GM11168 (cell line): ENCODE measurements around the gene ZNF350.
"Not testable (repeated sequence)": the region's sequence is repeated elsewhere in the genome, so short reads cannot be mapped to it uniquely, and the experiment has no call there.

Source experiments
- in situ Hi-C: fragments of 300-500 bp; cut with MboI; formaldehyde crosslinking; loops from one replicate; pipeline ENCODE4 v1.12.0; 2022; ENCODE audit warnings: low sequenced_read_pairs; ENCODE audit not compliant: unreplicated experiment

The ZNF350 gene

DNA sequence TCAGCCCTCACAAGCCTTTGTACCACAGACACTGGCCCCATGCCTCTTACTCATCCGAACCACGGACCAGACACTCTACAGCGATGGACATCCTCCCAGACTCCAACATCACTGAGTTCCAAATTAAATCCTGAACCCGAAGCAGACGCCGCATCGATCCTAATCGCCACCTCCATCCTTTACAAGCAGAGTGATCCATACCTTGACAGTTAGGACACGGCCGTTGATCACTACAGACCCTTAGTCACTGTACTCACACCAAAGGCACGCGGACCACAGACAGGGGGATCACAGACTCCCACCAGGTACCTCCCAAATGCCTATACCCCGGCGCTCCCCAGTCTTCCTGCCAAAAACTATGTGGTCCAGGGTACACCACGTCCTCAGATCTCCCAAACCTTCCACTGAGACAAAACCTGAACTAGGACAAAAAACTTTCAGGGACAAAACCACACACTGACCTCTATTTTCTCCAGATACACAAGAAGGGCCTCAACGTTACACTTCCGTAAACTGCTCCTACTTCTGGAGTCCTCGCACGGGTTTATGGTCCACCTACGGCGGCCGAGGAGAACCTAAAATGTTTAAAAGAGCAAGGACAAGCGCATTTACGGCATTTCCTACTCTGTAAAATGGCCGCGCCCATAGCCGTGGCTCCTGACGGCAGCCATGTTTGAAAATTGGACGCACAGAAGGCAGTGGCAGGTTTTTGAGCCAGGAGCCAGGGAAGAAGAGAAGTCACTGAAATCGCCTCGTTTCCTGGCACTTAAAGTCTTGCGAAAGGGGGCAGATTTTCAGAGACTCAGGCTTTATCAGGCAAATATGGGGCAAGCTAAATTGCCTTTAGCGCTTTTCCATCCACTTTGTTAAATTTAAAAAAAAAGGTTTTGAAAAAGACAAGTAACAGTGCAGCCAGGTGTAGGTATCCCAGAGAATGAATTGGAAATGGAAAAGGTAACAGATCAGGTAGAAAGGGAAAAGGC is at the start of gene ZNF350:
TSS of gene ZNF350 (minus strand) at position 532 of the 983 bp plus-strand sequence. CDS start 12,480 bp downstream, outside the sequence.
- in situ Hi-C loops: no loop called here

GRCh38 chr19:52034051-52034728 is 47.5 kb upstream of the ZNF350 start:
- in situ Hi-C loops: no loop called here

- in situ Hi-C loops: no loop called here
Measured at GRCh38 chr19:52028780-52029123, 42.1 kb upstream of the ZNF350 start.

- in situ Hi-C loops: no loop called here
Measured at GRCh38 chr19:52028027-52028779, 41.6 kb upstream of the ZNF350 start, which contains the start of gene ZNF614. Gene ZNF614, minus strand, starts transcription at chr19:52028379. Its CDS starts 2,634 bp downstream, at chr19:52025745.

- in situ Hi-C loops: not testable (repeated sequence)
Measured at GRCh38 chr19:52026255-52026990, 39.8 kb upstream of the ZNF350 start.

GRCh38 chr19:52024478-52024877 is 37.8 kb upstream of the ZNF350 start:
- in situ Hi-C loops: not testable (repeated sequence)

- in situ Hi-C loops: no loop called here
Measured at GRCh38 chr19:52022193-52022592, 35.6 kb upstream of the ZNF350 start.

GRCh38 chr19:52020506-52020905 is 33.9 kb upstream of the ZNF350 start:
- in situ Hi-C loops: no loop called here

DNA sequence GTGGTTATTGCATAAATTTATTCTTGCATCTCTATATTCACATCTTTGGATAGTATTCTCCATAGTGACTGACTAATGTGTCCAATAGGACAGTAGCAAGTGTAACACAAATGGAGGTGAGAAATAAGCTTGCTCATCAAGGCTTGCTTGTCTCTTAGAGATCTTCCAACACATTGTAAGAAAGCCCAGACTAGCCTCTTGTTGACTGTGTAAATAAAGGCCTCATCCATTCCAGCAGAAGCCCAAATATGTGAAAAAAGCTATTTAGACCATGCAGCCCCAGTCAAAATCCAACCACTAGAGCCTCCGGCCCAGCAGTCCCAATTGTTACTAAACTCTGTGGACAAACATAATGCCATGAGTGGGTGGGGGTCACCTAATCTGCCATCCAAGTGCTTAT is 24.0 kb upstream of the ZNF350 start:
- in situ Hi-C loops: no loop called here

GRCh38 chr19:52007806-52008557 is 21.3 kb upstream of the ZNF350 start, which contains the start of gene ZNF615:
Gene ZNF615, minus strand, starts transcription at chr19:52008211. Its CDS starts 4,500 bp downstream, at chr19:52003711.
- in situ Hi-C loops: no loop called here

- in situ Hi-C loops: no loop called here
Measured at GRCh38 chr19:52007451-52007805, 20.8 kb upstream of the ZNF350 start.

DNA sequence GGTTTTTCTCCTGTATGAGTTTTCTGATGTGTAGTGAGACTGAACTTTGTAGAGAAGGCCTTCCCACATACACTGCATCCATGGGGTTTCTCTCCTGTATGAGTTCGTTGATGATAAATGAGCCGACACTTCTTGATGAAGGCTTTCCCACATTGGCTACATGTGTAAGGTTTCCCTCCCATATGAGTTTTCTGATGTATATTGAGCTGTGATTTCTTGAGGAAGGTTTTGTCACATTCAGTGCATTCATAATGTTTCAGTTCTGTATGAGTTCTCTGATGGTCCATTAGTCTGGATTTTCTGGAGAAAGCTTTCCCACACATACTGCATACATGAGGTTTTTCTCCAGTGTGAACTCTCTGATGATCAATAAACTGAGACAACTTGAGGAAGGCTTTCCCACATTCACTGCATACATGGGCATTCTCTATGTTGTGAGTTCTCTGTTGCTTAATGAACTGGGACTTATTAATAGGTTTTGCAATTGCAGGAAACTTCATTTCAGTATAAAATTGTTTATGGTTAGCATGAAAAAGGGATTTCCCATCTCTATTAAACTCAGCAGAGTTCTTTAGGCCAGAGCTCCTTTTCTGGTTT is 7.5 kb upstream of the ZNF350 start:
- in situ Hi-C loops: no loop called here

- in situ Hi-C loops: no loop called here
Measured at GRCh38 chr19:51993422-51993821, 6.8 kb upstream of the ZNF350 start.

GRCh38 chr19:51983361-51983760 is 3.3 kb downstream of the ZNF350 start:
- in situ Hi-C loops: no loop called here

DNA sequence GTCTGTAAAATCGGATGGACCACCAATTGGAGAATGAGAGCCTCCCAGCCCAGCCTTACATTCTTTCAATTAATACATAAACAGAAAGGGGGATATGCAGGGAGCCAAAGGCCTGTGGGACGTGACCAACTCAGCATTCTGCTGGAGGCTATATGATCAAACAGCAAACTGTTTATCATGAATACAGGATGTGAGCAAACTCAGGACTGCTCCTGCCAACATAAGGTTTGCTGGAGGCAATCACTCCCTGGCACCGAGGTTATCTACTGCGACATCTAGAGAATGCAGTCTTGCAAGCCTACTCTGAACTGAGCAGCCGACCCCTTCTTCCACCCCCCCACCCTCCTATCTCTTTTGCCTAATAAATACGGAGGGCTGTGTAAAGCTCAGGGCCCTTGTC is 5.7 kb downstream of the ZNF350 start:
- in situ Hi-C loops: not testable (repeated sequence)

DNA sequence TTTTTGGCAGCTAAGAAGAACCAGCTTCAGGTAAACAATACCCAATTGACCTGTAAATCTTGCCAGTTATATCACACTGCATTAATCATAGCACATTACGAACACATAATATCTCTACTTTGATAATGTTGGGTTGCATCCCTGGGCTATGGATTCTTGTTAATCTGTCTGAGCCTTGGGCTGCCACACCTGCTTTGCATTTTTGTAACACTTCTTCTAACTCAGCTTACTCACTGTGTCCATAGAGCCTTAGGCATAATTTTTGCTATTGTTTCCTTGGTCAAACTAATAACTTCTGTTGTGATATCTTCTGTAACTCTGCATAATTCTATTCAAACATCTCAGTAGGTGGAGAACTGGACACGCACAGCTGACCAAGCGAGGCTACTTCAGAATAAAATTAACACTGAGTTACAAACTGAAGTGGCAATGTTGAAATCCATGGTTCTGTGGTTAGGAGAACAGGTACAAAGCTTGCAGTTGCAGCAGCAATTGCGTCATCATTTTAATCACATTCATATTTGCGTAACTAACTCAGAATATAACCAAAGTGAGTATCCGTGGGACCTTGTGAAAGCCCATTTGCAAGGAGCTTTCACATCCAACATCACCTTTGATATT is 6.4 kb downstream of the ZNF350 start:
- in situ Hi-C loops: no loop called here

- in situ Hi-C loops: no loop called here
Measured at GRCh38 chr19:51978882-51979281, 7.8 kb downstream of the ZNF350 start.

DNA sequence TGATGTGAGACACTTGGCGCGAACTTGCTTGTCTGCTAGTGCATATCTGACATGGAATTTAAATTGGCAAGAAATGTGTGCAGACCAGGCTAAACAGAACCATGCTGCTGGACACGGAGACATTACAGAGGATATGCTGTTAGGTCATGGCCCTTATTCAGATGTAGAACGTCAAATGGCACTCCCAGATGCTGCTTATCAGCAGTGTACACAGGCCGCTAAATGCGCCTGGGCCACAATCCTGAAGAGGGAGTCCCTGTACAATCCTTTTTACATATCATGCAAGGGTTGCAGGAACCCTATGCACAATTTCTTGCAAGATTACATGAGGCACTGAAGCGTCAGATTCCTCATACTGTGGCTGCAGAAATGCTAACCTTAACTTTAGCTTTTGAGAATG is 9.3 kb downstream of the ZNF350 start:
- in situ Hi-C loops: no loop called here
